Activated CD8-positive, alpha-beta T cell treated with anti-CD3 and anti-CD28 coated beads, Interleukin-2, amount 10 ng/mL, durations not matched to agents 7 days and 5 days (primary cell): ENCODE measurements around the gene EPHA6. TPM values are rescaled to one million over a fixed set of nuclear protein-coding genes. Genes with fewer than 3 reads are reported as not detected.
"Not testable (repeated sequence)": the region's sequence is repeated elsewhere in the genome, so short reads cannot be mapped to it uniquely, and the experiment has no call there.

ENCODE experiments used
- ATAC-seq: fragments of 150-1000 bp; cut with Tn5 transposase; one replicate; pipeline ENCODE4 v1.10.0; 2021; ENCODE audit warnings: moderate library complexity
- CTCF ChIA-PET: fragments of 350-600 bp; sonication (Branson Sonifier 250); formaldehyde crosslinking; loops from one replicate; lab custom pipeline; 2021; ENCODE audit warnings: antibody characterized with exemption; lab: Charles Lee
- POLR2A ChIA-PET: fragments of 350-600 bp; sonication (Branson Sonifier 250); formaldehyde crosslinking; loops from one replicate; lab custom pipeline; 2021; ENCODE audit warnings: antibody characterized with exemption; lab: Charles Lee
- DNase-seq: peaks from one replicate; pipeline ENCODE4 v3.0.0-alpha.2; 2020
- H3K27ac Mint-ChIP-seq: one replicate; pipeline ENCODE4 v1.8.0; 2021; ENCODE audit warnings: mild to moderate bottlenecking, mixed read lengths
- H3K27me3 Mint-ChIP-seq: one replicate; pipeline ENCODE4 v1.8.0; 2021; ENCODE audit warnings: low read depth, mixed read lengths
- H3K36me3 Mint-ChIP-seq: one replicate; pipeline ENCODE4 v1.8.0; 2021; ENCODE audit warnings: low read depth, mixed read lengths
- H3K4me1 Mint-ChIP-seq: one replicate; pipeline ENCODE4 v1.8.0; 2021; ENCODE audit warnings: low read depth, mixed read lengths
- H3K4me3 Mint-ChIP-seq: one replicate; pipeline ENCODE4 v1.8.0; 2021; ENCODE audit warnings: mild to moderate bottlenecking, mixed read lengths
- H3K9me3 Mint-ChIP-seq: one replicate; pipeline ENCODE4 v1.8.0; 2022; ENCODE audit warnings: mixed read lengths; ENCODE audit not compliant: insufficient read depth
- total RNA-seq, 2 experiments: library from RNA; stranded (reverse); gene quantifications; one replicate each; pipeline ENCODE4 v1.2.3, GENCODE V29; 2021

EPHA6 gene
- total RNA-seq, 2 experiments from 2014 or later, result not detected

GRCh38 chr3:96942131-96942530, 127.7 kb downstream of the EPHA6 start:
- H3K27ac Mint-ChIP-seq, POLR2A ChIA-PET, H3K27me3 Mint-ChIP-seq, DNase-seq, H3K4me1 Mint-ChIP-seq, H3K36me3 Mint-ChIP-seq, ATAC-seq, H3K4me3 Mint-ChIP-seq, CTCF ChIA-PET: not testable (repeated sequence)
- H3K9me3 Mint-ChIP-seq, result peaks cover 13% of the 10 kb centered on the region

GRCh38 chr3:96958856-96959255, 144.5 kb downstream of the EPHA6 start:
- no peak overlapping the region for H3K27ac Mint-ChIP-seq
- no peaks in the 10 kb centered on the region for H3K36me3 Mint-ChIP-seq
- no peak overlapping the region for H3K4me3 Mint-ChIP-seq
- H3K9me3 Mint-ChIP-seq, result no peaks in the 10 kb centered on the region
- POLR2A ChIA-PET, result no interaction called here
- ATAC-seq (no peak), DNase-seq (no peak)
- H3K4me1 Mint-ChIP-seq, result no peaks in the 10 kb centered on the region
- no peaks in the 10 kb centered on the region for H3K27me3 Mint-ChIP-seq
- CTCF ChIA-PET, result no interaction called here

GRCh38 chr3:96959474-96959873, 145.1 kb downstream of the EPHA6 start:
- Mint-ChIP-seq H3K4me3 (no peak overlapping the region), H3K36me3 (no peaks in the 10 kb centered on the region), H3K27ac (no peak overlapping the region), H3K9me3 (no peaks in the 10 kb centered on the region), H3K27me3 (no peaks in the 10 kb centered on the region), H3K4me1 (no peaks in the 10 kb centered on the region)
- no peak for ATAC-seq
- POLR2A ChIA-PET, result no interaction called here
- no peak for DNase-seq
- CTCF ChIA-PET, result no interaction called here

- Mint-ChIP-seq H3K36me3 (no peaks in the 10 kb centered on the region), H3K27ac (no peak overlapping the region), H3K9me3 (no peaks in the 10 kb centered on the region), H3K4me1 (no peaks in the 10 kb centered on the region), H3K4me3 (no peak overlapping the region), H3K27me3 (no peaks in the 10 kb centered on the region)
- POLR2A ChIA-PET, result no interaction called here
- DNase-seq (no peak), ATAC-seq (no peak)
- CTCF ChIA-PET, result no interaction called here
These were observed 145.7 kb downstream of the EPHA6 start for GRCh38 chr3:96959901-96960641.

- H3K27me3 Mint-ChIP-seq, result no peaks in the 10 kb centered on the region
- DNase-seq (no peak), ATAC-seq (no peak)
- H3K4me1 Mint-ChIP-seq, result no peaks in the 10 kb centered on the region
- H3K36me3 Mint-ChIP-seq, result no peaks in the 10 kb centered on the region
- no peak overlapping the region for H3K4me3 Mint-ChIP-seq
- ChIA-PET POLR2A (no interaction called here), CTCF (no interaction called here)
- H3K9me3 Mint-ChIP-seq, result no peaks in the 10 kb centered on the region
- no peak overlapping the region for H3K27ac Mint-ChIP-seq
These were observed 146.4 kb downstream of the EPHA6 start for GRCh38 chr3:96960661-96961330.

GRCh38 chr3:96961576-96961975, 147.2 kb downstream of the EPHA6 start:
- ATAC-seq (no peak), DNase-seq (no peak)
- ChIA-PET POLR2A (no interaction called here), CTCF (no interaction called here)
- Mint-ChIP-seq H3K27me3 (no peaks in the 10 kb centered on the region), H3K27ac (no peak overlapping the region), H3K4me1 (no peaks in the 10 kb centered on the region), H3K9me3 (no peaks in the 10 kb centered on the region), H3K4me3 (no peak overlapping the region), H3K36me3 (no peaks in the 10 kb centered on the region)

GRCh38 chr3:96966181-96966929, 152.0 kb downstream of the EPHA6 start:
- CTCF ChIA-PET, result no interaction called here
- H3K9me3 Mint-ChIP-seq, result no peaks in the 10 kb centered on the region
- ATAC-seq (no peak), DNase-seq (no peak)
- POLR2A ChIA-PET, result no interaction called here
- H3K4me3 Mint-ChIP-seq, result no peak overlapping the region
- H3K27ac Mint-ChIP-seq, result no peak overlapping the region
- H3K27me3 Mint-ChIP-seq, result no peaks in the 10 kb centered on the region
- H3K4me1 Mint-ChIP-seq, result no peaks in the 10 kb centered on the region
- H3K36me3 Mint-ChIP-seq, result no peaks in the 10 kb centered on the region

- H3K36me3 Mint-ChIP-seq, result no peaks in the 10 kb centered on the region
- no peaks in the 10 kb centered on the region for H3K27me3 Mint-ChIP-seq
- ChIA-PET CTCF (no interaction called here), POLR2A (no interaction called here)
- ATAC-seq, result no peak
- H3K9me3 Mint-ChIP-seq, result no peaks in the 10 kb centered on the region
- DNase-seq, result no peak
- no peak overlapping the region for H3K27ac Mint-ChIP-seq
- H3K4me3 Mint-ChIP-seq, result no peak overlapping the region
- H3K4me1 Mint-ChIP-seq, result no peaks in the 10 kb centered on the region
These were observed 155.8 kb downstream of the EPHA6 start for GRCh38 chr3:96970211-96970610.

- ChIA-PET CTCF (no interaction called here), POLR2A (no interaction called here)
- DNase-seq (no peak), ATAC-seq (no peak)
- Mint-ChIP-seq H3K9me3 (no peaks in the 10 kb centered on the region), H3K27ac (no peak overlapping the region), H3K4me3 (no peak overlapping the region), H3K36me3 (no peaks in the 10 kb centered on the region), H3K27me3 (no peaks in the 10 kb centered on the region), H3K4me1 (no peaks in the 10 kb centered on the region)
These were observed 163.3 kb downstream of the EPHA6 start for GRCh38 chr3:96977671-96978070.

GRCh38 chr3:96983716-96984115, 169.3 kb downstream of the EPHA6 start:
- H3K27me3 Mint-ChIP-seq, DNase-seq, H3K4me3 Mint-ChIP-seq, CTCF ChIA-PET, H3K4me1 Mint-ChIP-seq, ATAC-seq, H3K27ac Mint-ChIP-seq, H3K36me3 Mint-ChIP-seq, H3K9me3 Mint-ChIP-seq: not testable (repeated sequence)
- POLR2A ChIA-PET, result interaction anchor here (0.7 kb wide), 1 partner anchor 196 kb away, joined by 3 read pairs; no protein-coding TSS in a partner anchor

GRCh38 chr3:96986241-96986640, 171.8 kb downstream of the EPHA6 start:
- H3K4me1 Mint-ChIP-seq, result no peaks in the 10 kb centered on the region
- ATAC-seq (no peak), DNase-seq (no peak)
- no peak overlapping the region for H3K4me3 Mint-ChIP-seq
- no peak overlapping the region for H3K27ac Mint-ChIP-seq
- H3K36me3 Mint-ChIP-seq, result no peaks in the 10 kb centered on the region
- H3K9me3 Mint-ChIP-seq, result peaks cover 3% of the 10 kb centered on the region
- ChIA-PET POLR2A (no interaction called here), CTCF (no interaction called here)
- no peaks in the 10 kb centered on the region for H3K27me3 Mint-ChIP-seq

- Mint-ChIP-seq H3K4me1 (no peaks in the 10 kb centered on the region), H3K36me3 (no peaks in the 10 kb centered on the region), H3K27ac (no peak overlapping the region), H3K9me3 (no peaks in the 10 kb centered on the region), H3K27me3 (no peaks in the 10 kb centered on the region), H3K4me3 (no peak overlapping the region)
- ATAC-seq (no peak), DNase-seq (no peak)
- ChIA-PET CTCF (no interaction called here), POLR2A (no interaction called here)
These were observed 176.8 kb downstream of the EPHA6 start for GRCh38 chr3:96991231-96991630.
